Activated CD8-positive, alpha-beta T cell treated with anti-CD3 and anti-CD28 coated beads for 36 hours (primary cell): Measurements from ENCODE around the gene SLC26A8. TPM values are rescaled to one million over a fixed set of nuclear protein-coding genes. Genes with fewer than 3 reads are reported as not detected.
"Not testable (repeated sequence)": the region's sequence is repeated elsewhere in the genome, so short reads cannot be mapped to it uniquely, and the experiment has no call there.

Source experiments
- ATAC-seq: fragments of 200-7000 bp; cut with Tn5 transposase; one replicate; pipeline ENCODE4 v1.10.0; 2021; ENCODE audit warnings: mild to moderate bottlenecking, moderate library complexity
- CTCF ChIA-PET: fragments of 350-600 bp; sonication (Branson Sonifier 250); formaldehyde crosslinking; loops from one replicate; lab custom pipeline; 2021; ENCODE audit warnings: antibody characterized with exemption; lab: Charles Lee
- POLR2A ChIA-PET: fragments of 350-600 bp; sonication (Branson Sonifier 250); formaldehyde crosslinking; loops from one replicate; lab custom pipeline; 2021; ENCODE audit warnings: antibody characterized with exemption; lab: Charles Lee
- DNase-seq: peaks from one replicate; pipeline ENCODE4 v3.0.0-alpha.2; 2020
- H3K27ac Mint-ChIP-seq: one replicate; pipeline ENCODE4 v1.8.0; 2021; ENCODE audit warnings: mild to moderate bottlenecking, mixed read lengths
- H3K27me3 Mint-ChIP-seq: one replicate; pipeline ENCODE4 v1.8.0; 2021; ENCODE audit warnings: mixed read lengths
- H3K36me3 Mint-ChIP-seq: one replicate; pipeline ENCODE4 v1.8.0; 2021; ENCODE audit warnings: low read depth, mixed read lengths
- H3K4me1 Mint-ChIP-seq: one replicate; pipeline ENCODE4 v1.8.0; 2021; ENCODE audit warnings: low read depth, mixed read lengths
- H3K4me3 Mint-ChIP-seq: one replicate; pipeline ENCODE4 v1.8.0; 2021; ENCODE audit warnings: mild to moderate bottlenecking, moderate library complexity, mixed read lengths
- H3K9me3 Mint-ChIP-seq: one replicate; pipeline ENCODE4 v1.8.0; 2021; ENCODE audit warnings: mixed read lengths
- intact Hi-C: fragments of 100-400 bp; cut with micrococcal nuclease; formaldehyde crosslinking; loops from one replicate; pipeline ENCODE4 v1.10.0; 2022
- total RNA-seq, 2 experiments: library from RNA; stranded (reverse); gene quantifications; one replicate each; pipeline ENCODE4 v1.2.3, GENCODE V29; 2021
- TF ChIP-seq, protein P1 (sequence below): fragments of 200-600 bp; IDR thresholded peaks from one replicate; pipeline ENCODE4 v1.8.0; 2022; ENCODE audit warnings: antibody characterized with exemption, mild to moderate bottlenecking

Gene SLC26A8
- total RNA-seq, 2 experiments from 2014 or later, result not detected

DNA sequence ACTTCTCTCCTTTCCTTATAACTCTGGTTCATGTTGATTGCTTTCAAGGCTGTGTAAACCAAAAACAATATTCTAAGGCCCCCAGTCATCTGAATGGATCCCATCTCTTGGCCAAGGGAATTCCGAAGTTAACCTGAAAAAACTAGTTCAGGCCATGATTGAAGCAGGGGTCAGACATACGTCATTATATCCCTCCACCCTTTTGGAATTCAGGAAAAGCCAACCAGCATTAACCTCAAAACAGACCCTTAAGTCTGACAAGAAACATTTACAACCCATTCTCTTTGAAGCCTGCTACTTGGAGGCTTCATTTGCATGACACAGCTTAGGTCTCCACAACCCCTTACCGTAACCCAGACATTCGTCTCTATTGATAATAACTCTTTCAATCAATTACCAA, 39.7 kb downstream of the SLC26A8 start:
- CTCF ChIA-PET, result no interaction called here
- TF ChIP-seq, protein P1, sequence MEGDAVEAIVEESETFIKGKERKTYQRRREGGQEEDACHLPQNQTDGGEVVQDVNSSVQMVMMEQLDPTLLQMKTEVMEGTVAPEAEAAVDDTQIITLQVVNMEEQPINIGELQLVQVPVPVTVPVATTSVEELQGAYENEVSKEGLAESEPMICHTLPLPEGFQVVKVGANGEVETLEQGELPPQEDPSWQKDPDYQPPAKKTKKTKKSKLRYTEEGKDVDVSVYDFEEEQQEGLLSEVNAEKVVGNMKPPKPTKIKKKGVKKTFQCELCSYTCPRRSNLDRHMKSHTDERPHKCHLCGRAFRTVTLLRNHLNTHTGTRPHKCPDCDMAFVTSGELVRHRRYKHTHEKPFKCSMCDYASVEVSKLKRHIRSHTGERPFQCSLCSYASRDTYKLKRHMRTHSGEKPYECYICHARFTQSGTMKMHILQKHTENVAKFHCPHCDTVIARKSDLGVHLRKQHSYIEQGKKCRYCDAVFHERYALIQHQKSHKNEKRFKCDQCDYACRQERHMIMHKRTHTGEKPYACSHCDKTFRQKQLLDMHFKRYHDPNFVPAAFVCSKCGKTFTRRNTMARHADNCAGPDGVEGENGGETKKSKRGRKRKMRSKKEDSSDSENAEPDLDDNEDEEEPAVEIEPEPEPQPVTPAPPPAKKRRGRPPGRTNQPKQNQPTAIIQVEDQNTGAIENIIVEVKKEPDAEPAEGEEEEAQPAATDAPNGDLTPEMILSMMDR, result no peak
- no peaks in the 10 kb centered on the region for H3K9me3 Mint-ChIP-seq
- H3K27ac Mint-ChIP-seq, result no peak overlapping the region
- intact Hi-C loops, result no loop called here
- H3K36me3 Mint-ChIP-seq, result no peaks in the 10 kb centered on the region
- DNase-seq, result no peak
- POLR2A ChIA-PET, result no interaction called here
- ATAC-seq, result no peak
- no peak overlapping the region for H3K4me3 Mint-ChIP-seq
- peaks cover 6% of the 10 kb centered on the region for H3K4me1 Mint-ChIP-seq
- H3K27me3 Mint-ChIP-seq, result peaks cover 2% of the 10 kb centered on the region

- Mint-ChIP-seq H3K4me1 (peaks cover 6% of the 10 kb centered on the region), H3K4me3 (no peak overlapping the region), H3K27ac (no peak overlapping the region), H3K36me3 (no peaks in the 10 kb centered on the region), H3K27me3 (peaks cover 2% of the 10 kb centered on the region), H3K9me3 (no peaks in the 10 kb centered on the region)
- ChIA-PET CTCF (no interaction called here), POLR2A (no interaction called here)
- no peak for ATAC-seq
- DNase-seq, result no peak
- intact Hi-C loops, result no loop called here
- TF ChIP-seq, protein P1, result no peak
These were observed 43.3 kb downstream of the SLC26A8 start for GRCh38 chr6:35980991-35981645.

DNA sequence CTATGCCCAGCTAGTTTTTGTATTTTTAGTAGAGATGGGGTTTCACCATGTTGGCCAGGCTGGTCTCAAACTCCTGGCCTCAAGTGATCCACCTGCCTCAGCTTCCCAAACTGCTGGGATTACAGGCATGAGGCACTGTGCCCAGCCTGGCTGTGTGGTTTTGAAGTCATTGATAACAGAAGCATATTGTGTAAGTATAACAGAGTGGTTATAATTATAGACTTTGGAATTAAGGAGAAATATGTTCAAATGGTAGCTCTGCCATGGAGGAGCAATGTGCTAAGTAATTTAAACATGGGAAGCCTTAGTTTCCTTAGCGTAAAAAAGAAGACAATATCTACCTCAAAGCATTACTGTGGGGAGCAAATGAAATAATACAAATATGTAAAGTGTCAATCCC, 44.3 kb downstream of the SLC26A8 start:
- H3K4me1 Mint-ChIP-seq, H3K9me3 Mint-ChIP-seq, H3K36me3 Mint-ChIP-seq, H3K27ac Mint-ChIP-seq, H3K27me3 Mint-ChIP-seq, POLR2A ChIA-PET, ATAC-seq, H3K4me3 Mint-ChIP-seq, intact Hi-C loops, DNase-seq: not testable (repeated sequence)
- CTCF ChIA-PET, result interaction anchor here (1.8 kb wide), 1 partner anchor 114 kb away, joined by 5 read pairs; no protein-coding TSS in a partner anchor

DNA sequence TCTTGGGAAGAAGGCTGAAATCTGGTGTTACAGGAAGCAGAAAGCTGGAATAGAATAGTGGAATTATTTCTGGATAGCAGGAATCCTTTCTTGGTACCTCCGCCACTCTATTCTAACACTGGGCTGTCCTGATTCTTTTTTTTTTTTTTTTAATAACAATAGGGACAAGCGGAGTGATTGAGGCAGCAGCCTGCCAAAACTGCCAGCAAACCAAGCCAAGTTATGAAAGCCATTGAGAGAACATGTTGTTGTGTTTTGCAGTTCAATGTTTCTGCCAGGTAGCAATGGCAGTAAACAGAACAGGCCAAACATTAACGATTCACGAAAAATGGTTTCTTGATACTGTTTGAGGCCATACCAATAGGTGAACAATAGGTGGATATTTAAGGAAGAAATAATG, 47.1 kb downstream of the SLC26A8 start:
- DNase-seq, result no peak
- H3K36me3 Mint-ChIP-seq, result no peaks in the 10 kb centered on the region
- no peak overlapping the region for H3K27ac Mint-ChIP-seq
- no peak for ATAC-seq
- H3K4me1 Mint-ChIP-seq, result peaks cover 9% of the 10 kb centered on the region
- H3K4me3 Mint-ChIP-seq, result no peak overlapping the region
- no peaks in the 10 kb centered on the region for H3K27me3 Mint-ChIP-seq
- CTCF ChIA-PET, result no interaction called here
- intact Hi-C loops, result no loop called here
- TF ChIP-seq, protein P1, result no peak
- no peaks in the 10 kb centered on the region for H3K9me3 Mint-ChIP-seq
- POLR2A ChIA-PET, result no interaction called here

- no peaks in the 10 kb centered on the region for H3K36me3 Mint-ChIP-seq
These were observed 50.7 kb downstream of the SLC26A8 start for GRCh38 chr6:35973670-35974222.

More at GRCh38 chr6:35973670-35974222, 50.7 kb downstream of the SLC26A8 start:
- POLR2A ChIA-PET, result no interaction called here
- TF ChIP-seq, protein P1, result no peak
- peak; percentile 56 for DNase-seq
- Mint-ChIP-seq H3K27ac (no peak overlapping the region), H3K4me1 (peaks cover 7% of the 10 kb centered on the region), H3K4me3 (no peak overlapping the region), H3K27me3 (no peaks in the 10 kb centered on the region), H3K9me3 (no peaks in the 10 kb centered on the region)
- intact Hi-C loops, result no loop called here
- ATAC-seq, result peak; percentile 85
- CTCF ChIA-PET, result no interaction called here
